ENCODE measurements around the gene PEA15.

The PEA15 gene

GRCh38 chr1:160208557-160209320 is 3.6 kb downstream of the PEA15 start:
- DNase-seq (ENCODE audit: low spot score), result no peak

- DNase-seq (ENCODE audit: low spot score), result no peak
Measured at GRCh38 chr1:160209321-160210046, 4.3 kb downstream of the PEA15 start.

DNA sequence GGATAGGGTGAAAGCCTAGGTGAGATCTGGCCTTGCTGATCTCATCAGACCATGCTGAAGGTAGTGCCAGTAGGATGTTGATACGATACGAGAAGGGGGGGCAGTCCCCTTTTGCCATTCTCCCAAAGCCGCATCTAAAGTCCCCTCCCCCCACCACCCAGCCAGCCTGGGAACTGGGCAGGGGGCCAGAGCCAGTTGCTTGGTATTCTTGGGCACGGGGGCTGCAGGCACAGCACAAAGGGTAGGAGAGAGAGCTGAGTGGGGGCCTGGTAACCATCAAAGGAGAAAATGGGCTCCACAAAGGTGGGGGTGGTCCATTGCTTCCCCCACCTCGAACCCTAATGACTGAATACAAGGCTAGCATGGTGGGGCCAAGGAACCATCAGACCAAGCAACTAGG is 5.4 kb downstream of the PEA15 start:
- no peak for DNase-seq (ENCODE audit: low spot score)

- no peak for DNase-seq (ENCODE audit: low spot score)
Measured at GRCh38 chr1:160211046-160211790, 6.0 kb downstream of the PEA15 start.

GRCh38 chr1:160214481-160215140 is 9.4 kb downstream of the PEA15 start:
- DNase-seq (ENCODE audit: low spot score), result no peak

DNA sequence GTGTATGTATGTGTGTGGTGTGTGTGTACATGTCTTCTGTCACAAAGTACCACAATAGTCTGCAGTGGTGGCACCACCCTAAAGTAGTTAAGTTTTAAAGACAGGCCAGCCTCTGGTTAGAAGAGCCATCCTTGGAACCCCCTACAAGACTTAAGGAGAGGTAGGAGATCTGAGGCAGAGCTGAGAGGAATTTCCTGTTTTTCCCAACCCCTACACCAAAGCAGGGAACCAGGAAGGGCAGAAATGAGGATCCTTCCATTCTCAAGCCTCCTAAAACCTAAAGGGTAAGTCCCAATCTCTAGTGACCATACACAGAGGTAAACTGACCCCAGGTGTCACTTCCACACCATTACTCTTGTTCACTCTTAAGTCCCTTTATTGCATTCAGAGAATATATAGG is 11.1 kb downstream of the PEA15 start:
- DNase-seq (ENCODE audit: low spot score), result no peak

DNA sequence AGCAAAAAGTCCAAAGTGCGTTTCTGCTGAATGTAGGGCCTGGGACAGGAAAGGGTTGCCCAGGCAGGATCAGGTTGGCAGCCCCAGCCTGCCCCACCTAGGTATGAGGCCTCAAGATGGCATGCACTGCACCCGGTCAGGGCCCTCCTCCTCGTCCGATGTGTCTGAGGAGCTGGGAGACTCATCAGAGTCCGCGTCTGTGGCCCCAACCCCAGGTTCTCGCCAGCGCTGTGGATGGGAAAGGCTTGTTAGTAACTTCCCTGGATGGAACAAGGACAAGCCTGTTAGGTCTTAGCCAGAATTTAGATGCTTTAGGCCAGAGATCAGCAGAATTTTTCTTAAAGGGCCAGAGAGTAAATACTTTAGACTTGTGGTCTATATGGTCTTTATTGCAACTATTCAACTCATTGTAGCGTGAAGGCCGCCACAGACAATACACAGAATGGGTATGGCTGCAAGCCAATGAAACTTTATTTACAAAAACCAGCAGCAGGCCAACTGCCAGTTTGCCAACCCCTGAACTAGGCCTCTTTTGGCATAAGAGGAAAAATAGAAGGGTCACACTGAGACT is 12.4 kb downstream of the PEA15 start:
- DNase-seq (ENCODE audit: low spot score), result no peak

DNA sequence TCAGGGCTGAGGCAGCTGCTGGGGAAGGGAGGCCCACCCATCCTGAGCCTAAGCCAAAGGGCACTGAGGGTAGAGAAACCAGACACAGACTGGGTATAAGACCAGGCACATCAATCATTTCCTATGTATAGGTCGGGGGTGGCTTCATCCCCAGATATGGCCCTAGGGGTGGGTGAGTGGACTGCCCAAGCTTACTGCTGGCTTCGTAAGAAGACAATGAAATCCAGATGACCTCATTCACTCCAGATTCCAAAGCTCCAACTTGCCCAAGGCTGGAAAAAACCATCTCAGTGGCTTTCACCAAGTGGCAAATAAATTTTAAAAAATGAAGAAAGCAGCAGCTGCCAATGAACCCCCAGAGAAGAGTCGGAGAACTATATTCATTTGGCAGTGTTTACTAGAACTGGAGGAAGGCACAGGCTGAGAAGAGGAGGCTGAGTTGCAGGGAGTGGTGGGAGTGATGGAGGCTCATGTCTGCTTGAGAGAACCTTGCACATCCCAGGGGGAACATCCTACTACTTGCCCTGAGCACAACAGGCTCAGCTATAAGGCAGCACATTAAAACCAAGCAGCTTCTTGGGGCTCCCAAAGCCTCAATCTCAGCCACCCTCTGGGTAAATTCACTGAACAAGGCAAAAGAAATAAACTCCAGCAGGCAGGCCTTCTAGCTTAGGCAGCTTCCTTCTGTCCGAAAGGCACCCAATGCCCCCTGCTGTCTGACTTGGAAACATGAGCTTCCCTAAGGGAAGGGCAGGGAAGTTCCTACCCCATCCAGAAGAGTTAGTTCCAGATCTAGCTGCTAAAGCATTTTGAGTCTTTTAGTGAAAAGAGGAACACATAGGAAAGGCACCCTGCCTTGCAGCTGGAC is 14.1 kb downstream of the PEA15 start:
- no peak for DNase-seq (ENCODE audit: low spot score)

DNA sequence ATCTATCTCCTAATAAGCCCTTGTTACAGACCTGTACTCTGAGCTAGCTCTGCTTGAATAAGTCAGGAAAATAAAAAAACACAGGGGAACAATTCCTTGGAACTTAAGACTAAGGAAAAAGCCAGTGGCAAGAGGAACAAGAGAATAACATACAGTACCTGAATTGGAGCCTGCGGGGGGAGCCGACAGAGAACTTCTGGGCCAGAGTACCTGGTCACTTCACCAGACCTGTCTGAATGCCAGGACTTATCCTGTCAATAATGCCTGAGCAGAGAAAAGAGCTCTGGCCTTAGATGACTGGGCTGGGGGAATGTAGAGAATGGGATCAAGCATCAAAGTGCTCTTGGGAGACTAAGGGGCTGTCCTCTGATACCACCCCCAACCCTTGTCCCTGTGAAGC is 15.1 kb downstream of the PEA15 start:
- DNase-seq (ENCODE audit: low spot score), result no peak

DNA sequence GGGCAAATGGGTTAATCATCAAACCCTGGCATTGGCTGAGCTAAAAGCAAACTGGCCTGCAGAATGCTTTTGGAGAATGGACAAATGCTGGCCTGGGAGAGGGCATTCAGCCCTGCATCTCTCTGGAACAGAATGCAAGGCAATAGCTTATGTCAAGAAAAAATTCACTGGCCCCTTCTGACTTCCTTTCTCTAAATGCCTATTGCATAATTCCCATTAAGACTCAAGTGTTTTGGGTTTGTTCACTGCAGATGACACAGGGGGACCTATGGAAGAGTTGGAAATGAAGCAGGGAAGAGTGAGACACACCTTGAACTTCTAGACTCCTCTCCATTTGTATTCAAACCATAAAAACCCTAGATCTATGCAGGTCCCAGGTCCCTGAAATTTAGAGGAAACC is 15.9 kb downstream of the PEA15 start:
- DNase-seq (ENCODE audit: low spot score), result no peak

DNA sequence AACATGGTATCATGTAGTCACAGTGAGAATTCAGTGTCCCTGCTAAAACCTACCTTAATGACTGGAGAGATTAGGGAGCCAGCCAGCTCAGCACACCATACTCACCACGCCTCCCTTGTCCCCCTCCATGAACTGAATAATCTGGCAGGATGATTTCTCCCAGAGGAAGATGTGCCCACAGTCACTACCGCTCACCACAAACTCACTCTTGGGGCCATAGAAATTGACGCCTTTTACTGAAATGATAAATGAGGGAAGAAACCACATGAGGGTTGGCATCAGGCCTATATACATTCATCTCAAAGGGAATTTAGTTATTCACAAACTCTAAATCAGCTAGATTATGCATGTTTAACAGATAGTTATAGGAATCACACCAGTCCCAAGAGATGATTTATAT is 17.4 kb downstream of the PEA15 start:
- DNase-seq (ENCODE audit: low spot score), result no peak

DNA sequence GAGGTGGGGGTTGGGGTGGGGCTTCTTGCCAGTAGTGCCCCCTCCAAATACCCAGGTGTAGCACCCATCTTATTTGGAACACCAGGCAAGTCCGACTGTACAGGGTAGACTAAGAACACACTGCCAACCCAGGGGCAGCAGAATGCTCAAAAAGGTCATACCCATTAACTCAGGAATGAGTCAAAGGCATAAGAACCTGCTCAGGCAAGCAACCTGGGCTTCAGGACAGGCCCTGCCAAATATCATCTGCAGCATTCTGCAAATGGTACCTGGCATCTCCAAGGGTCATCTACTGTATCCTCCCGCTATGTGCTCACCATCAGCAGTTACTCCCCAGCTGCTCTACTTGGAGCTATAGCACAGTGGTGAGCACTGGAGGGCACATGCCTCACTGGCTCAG is 19.4 kb downstream of the PEA15 start:
- DNase-seq (ENCODE audit: low spot score), result no peak

DNA sequence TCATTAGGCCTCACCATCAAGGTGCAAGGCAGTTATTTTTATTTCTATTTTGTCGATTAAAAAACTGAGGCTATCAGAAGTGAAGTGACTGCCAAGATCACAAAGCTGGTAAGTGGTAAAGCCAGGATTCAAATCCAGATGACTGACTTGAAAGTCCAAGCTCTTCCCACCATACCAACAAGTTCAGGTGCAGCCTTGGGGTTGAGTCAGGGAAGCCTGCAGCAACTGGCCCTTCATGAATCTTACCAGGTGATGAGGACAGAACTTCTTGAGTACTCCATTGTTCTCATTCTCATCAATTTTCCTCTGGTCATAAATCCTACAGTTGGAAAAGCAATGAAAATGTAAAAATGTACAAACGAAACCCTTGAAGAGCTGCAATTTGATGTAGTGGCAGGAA is 20.2 kb downstream of the PEA15 start:
- DNase-seq (ENCODE audit: low spot score), result no peak

DNA sequence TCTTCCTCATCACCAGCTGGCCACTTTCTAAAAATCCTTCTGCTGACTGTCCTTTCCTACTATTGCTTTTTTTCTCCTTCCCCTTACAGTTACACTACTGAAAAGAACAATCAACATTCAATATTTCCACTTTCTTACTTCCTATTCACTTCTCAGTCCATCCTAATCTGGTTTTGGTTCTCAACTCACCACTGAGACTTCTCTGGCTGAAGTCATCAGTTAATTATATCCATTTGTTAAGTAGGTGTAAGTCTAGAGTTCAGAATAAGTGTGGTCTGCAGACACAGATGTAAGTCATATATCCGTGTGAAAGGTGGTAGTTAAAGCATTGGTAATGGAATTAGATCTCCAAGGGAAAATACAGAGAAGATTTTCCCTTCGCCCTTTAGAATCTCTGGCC is 21.4 kb downstream of the PEA15 start:
- DNase-seq (ENCODE audit: low spot score), result no peak

DNA sequence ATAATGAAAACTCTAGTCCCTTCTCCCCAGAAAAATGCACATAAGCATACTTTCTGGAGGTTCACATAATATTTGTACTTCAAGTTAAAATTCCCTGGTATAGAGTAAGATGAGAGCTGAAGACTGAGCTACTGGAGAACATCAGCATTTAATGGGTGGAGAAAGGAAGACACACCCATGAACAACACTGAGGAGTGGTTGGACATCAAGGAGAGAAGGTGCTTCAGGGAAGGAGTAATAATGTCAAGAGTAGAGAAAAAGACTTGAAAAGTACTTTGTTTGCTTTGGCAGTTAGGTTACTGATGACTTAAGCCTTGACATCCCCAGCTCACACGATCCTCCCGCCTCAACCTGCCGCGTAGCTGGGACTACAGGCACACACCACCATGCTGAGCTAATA is 21.9 kb downstream of the PEA15 start:
- no peak for DNase-seq (ENCODE audit: low spot score)

- no peak for DNase-seq (ENCODE audit: low spot score)
Measured at GRCh38 chr1:160227561-160227960, 22.4 kb downstream of the PEA15 start.

DNA sequence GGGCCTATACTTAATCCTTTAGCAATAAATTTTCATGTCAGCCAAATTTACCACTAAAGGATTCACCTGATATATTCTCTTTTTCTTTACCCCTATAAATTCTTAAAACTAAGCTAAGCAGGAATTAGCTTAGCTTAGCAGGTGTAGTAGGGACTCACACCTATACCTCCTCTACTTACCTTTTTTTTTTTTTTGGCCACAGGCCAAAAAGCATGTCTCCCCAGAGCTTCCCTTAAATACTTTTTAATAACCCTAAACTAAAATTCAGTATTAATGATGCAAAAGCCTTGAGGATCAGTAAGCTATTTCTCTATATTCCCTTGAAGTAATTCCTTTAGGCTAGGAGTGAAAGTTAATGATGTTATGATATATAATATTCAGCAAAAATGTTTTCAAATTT is 23.2 kb downstream of the PEA15 start:
- no peak for DNase-seq (ENCODE audit: low spot score)

GRCh38 chr1:160232911-160233310 is 27.7 kb downstream of the PEA15 start:
- DNase-seq (ENCODE audit: low spot score), result no peak

DNA sequence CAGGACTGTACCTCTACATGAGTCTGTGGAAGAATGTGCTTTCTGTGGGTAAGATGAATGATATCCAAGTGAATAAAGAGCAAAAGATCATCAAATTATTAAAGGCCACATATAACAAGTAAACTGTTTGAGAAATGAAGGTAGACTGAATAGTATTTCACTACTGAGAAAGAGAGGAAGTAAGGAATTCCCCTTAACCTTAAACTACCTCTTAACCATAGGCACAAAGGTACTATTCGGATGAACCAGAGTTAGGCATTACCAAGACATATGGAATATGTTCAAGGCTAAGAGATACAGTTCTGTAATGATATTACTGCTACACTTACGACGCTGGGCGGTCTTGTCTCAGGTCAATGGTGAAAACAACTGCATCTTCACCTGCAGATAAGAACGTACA is 31.6 kb downstream of the PEA15 start:
- DNase-seq (ENCODE audit: low spot score), result no peak

DNA sequence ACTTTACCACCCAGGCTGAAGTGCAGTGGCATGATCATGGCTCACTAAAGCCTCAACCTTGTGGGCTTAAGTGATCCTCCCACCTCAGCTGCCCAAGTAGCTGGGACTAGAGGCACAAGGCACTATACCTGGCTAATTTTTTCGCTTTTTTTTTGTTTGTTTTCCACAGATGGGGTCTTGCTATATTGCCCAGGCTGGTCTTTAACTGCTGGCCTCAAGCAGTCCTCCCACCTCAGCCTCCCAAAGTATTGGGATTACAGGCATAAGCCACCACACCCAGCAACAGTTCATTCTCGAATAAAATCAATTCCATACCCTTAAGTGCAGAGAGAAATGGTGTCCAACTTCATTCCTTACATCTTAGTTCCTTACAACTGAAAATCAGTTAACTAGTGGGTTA is 32.4 kb downstream of the PEA15 start:
- no peak for DNase-seq (ENCODE audit: low spot score)

- DNase-seq (ENCODE audit: low spot score), result no peak
Measured at GRCh38 chr1:160238408-160238807, 33.2 kb downstream of the PEA15 start.

All from activated CD4-positive, alpha-beta T cell treated with anti-CD3 and anti-CD28 coated beads, Interleukin-2, Interleukin-4, amounts not matched to agents 100 ng/mL and 50 ng/mL, durations not matched to agents 16 hours and 8 hours (primary cell).